GM12873 (cell line): Measurements from ENCODE around the gene ALDH2.

Experiments used
- TF ChIP-seq, protein P1 (sequence below): IDR thresholded peaks from 2 replicates; pipeline ENCODE4 v1.5.1; 2012; ENCODE audit warnings: low read depth, mild to moderate bottlenecking, moderate library complexity, low read length, control low read depth; ENCODE audit not compliant: insufficient read depth; ENCODE audit errors: missing control alignments

ALDH2 gene

DNA sequence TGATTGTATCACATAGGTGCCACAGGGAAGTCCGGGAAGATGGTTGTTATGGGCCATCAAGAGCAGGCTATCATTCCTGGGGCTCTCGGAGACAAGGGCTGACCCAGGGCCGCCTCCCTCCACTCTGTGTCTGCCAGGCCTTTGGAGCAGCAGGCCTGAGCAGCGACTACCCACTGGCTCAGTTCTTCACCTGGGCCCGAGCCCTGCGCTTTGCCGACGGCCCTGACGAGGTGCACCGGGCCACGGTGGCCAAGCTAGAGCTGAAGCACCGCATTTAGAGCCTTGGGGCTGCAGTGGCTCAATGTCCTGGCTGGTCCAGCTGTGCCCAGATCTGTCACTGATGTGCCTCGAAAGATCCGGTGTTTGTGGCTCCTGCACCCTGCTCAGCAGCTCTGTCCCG lies 10.5 kb upstream of the ALDH2 start:
- TF ChIP-seq, protein P1, sequence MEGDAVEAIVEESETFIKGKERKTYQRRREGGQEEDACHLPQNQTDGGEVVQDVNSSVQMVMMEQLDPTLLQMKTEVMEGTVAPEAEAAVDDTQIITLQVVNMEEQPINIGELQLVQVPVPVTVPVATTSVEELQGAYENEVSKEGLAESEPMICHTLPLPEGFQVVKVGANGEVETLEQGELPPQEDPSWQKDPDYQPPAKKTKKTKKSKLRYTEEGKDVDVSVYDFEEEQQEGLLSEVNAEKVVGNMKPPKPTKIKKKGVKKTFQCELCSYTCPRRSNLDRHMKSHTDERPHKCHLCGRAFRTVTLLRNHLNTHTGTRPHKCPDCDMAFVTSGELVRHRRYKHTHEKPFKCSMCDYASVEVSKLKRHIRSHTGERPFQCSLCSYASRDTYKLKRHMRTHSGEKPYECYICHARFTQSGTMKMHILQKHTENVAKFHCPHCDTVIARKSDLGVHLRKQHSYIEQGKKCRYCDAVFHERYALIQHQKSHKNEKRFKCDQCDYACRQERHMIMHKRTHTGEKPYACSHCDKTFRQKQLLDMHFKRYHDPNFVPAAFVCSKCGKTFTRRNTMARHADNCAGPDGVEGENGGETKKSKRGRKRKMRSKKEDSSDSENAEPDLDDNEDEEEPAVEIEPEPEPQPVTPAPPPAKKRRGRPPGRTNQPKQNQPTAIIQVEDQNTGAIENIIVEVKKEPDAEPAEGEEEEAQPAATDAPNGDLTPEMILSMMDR = no peak

GRCh38 chr12:111756681-111757080 lies 10.1 kb upstream of the ALDH2 start:
- TF ChIP-seq, protein P1 = no peak

GRCh38 chr12:111757361-111758119 lies 9.2 kb upstream of the ALDH2 start:
- TF ChIP-seq, protein P1 = no peak

GRCh38 chr12:111758120-111758561 lies 8.6 kb upstream of the ALDH2 start:
- TF ChIP-seq, protein P1 = no peak

DNA sequence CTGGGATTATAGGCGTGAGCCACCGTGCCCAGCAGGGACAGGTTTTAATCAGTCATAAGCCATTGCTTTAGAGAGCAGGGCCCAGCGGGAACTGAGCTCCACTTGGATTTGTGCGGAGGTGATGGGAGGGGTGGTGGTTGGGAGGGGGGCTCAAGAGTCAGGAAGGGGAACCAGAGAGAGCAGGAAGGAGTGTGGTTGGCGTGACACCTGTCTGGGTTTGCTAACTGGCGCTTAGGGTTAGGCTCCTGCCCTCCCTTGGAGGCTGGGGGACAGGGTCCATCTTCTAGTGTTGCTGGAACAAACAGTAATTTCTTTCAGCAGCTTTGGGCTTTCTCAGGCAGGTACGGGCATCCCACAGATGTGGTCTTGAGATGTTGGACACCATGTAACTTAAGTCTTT lies 7.5 kb upstream of the ALDH2 start:
- TF ChIP-seq, protein P1 = no peak

GRCh38 chr12:111759991-111760390 lies 6.7 kb upstream of the ALDH2 start:
- TF ChIP-seq, protein P1 = no peak

DNA sequence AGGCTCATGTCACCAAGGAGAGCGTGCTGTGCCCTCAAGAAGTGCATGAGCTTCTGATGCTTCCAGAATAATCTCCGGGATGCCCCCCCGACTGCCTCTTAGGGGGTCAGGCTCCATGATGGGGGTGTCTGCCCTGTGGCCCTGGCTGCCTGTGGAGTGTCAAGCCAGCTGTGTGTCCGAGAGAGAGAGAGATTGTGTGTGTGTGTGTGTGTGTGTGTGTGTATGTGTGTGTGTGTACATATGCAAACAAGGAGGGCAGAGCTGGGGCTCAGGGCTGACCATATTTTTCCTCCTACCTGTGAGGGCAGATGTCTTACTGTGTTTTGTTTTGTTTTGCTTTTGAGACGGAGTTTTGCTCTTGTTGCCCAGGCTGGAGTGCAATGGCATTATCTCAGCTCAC lies 5.6 kb upstream of the ALDH2 start:
- TF ChIP-seq, protein P1 = no peak
